GM18507 (cell line): ENCODE data around the gene SLC1A3.
"Not testable (repeated sequence)": the region's sequence is repeated elsewhere in the genome, so short reads cannot be mapped to it uniquely, and the experiment has no call there.

ENCODE experiments used
- DNase-seq: peaks from one replicate; pipeline ENCODE4 v3.0.0; 2011; ENCODE audit warnings: low read depth; ENCODE audit not compliant: insufficient read length; ENCODE audit errors: extremely low spot score
- FAIRE-seq: peaks from 2 replicates; lab custom pipeline; 2011; peaks lifted over from hg19 to GRCh38; lab: Jason Lieb, UNC

The SLC1A3 gene

GRCh38 chr5:36606428-36607113 is at the start of gene SLC1A3:
Gene SLC1A3, plus strand, starts transcription at chr5:36606606. Its CDS starts 1,818 bp downstream, at chr5:36608424.
- DNase-seq (no peak), FAIRE-seq (peak; percentile 88)

GRCh38 chr5:36558641-36559040 is 47.8 kb upstream of the SLC1A3 start:
- FAIRE-seq: no peak
- DNase-seq: no peak

GRCh38 chr5:36561601-36562000 is 44.8 kb upstream of the SLC1A3 start:
- FAIRE-seq (no peak), DNase-seq (no peak)

DNA sequence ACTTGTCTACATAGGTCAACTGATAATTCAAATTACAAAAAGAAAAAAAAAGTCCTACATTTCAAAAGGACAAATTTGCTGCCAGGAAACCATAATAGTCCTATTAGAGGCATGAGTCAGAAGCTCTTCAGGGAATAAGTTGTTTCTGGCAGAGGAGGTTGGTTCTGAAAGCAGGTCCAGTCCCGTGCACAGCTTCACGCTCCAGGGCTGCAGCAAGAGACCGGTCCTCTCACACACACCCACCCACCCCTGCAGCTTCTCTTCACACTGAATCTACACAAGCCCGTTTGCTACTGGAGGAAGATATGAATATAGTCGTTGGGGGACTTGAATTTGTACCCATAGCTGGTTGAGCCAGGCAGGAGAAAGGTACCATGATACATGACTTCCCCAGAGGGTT is 36.9 kb upstream of the SLC1A3 start:
- DNase-seq (no peak), FAIRE-seq (no peak)

GRCh38 chr5:36570301-36571095 is 35.9 kb upstream of the SLC1A3 start:
- DNase-seq: no peak

GRCh38 chr5:36571401-36572042 is 34.9 kb upstream of the SLC1A3 start:
- no peak for FAIRE-seq
- no peak for DNase-seq

More at GRCh38 chr5:36570301-36571095, 35.9 kb upstream of the SLC1A3 start:
- FAIRE-seq: no peak

- DNase-seq (no peak), FAIRE-seq (no peak)
These were observed 33.0 kb upstream of the SLC1A3 start for GRCh38 chr5:36573438-36573837.

DNA sequence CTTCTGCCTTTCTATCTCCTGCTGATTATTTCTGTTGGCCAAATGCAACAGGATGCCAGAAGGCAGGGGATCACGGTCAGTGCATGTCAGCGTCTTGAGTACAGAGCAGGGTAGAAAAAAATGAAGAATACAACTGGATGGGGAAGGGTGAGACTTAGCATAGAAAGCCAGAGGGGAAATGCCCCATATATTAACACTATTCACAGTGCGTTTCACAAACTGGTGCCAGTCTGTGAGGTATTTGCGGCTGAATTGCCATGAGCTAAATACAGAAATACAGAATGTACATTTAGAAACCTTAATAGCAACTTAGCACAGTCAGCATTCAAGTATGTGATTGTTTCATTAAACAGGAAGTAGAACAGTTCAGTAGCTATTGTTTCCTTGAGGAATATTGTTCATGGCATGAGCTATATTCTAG is 31.0 kb upstream of the SLC1A3 start:
- DNase-seq (no peak), FAIRE-seq (no peak)

DNA sequence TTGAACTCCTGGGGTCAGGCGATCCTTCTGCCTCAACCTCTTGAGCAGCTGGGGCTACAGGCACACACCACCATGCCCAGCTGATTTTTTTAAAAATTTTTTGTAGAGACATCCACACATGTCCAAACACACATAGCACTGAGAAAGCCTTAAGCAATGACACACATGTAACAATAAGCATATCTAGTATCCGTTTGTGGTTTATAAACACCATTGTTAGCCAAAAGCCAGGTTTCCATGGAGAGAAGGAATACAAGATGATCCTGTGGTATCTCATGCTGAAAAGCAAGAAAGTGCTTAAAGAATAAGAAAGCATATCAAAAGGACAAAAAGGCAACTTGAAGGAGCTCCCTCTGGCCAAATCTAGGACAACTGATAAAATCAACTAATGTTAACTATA is 29.7 kb upstream of the SLC1A3 start:
- FAIRE-seq: no peak
- no peak for DNase-seq

GRCh38 chr5:36579858-36580257 is 26.5 kb upstream of the SLC1A3 start:
- not testable (repeated sequence) for DNase-seq, FAIRE-seq

DNA sequence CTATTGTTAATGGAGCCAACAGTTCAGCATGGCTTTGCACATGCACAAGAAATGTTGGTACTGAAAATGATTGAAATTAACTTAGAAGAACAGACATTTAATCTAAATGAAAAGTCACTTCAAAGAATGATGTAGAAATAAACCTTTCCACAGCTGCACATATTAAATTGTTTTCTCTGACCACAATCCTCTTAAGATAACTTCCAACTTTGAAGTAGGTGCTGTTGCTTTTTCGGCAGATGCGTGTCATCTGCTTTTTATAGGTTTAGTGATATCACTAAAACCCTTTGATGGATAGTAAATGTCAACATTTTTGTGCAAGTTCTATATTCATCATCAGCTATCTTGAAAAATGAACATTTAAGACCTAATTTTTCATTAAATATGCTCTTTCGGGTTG is 25.3 kb upstream of the SLC1A3 start:
- FAIRE-seq (no peak), DNase-seq (no peak)

DNA sequence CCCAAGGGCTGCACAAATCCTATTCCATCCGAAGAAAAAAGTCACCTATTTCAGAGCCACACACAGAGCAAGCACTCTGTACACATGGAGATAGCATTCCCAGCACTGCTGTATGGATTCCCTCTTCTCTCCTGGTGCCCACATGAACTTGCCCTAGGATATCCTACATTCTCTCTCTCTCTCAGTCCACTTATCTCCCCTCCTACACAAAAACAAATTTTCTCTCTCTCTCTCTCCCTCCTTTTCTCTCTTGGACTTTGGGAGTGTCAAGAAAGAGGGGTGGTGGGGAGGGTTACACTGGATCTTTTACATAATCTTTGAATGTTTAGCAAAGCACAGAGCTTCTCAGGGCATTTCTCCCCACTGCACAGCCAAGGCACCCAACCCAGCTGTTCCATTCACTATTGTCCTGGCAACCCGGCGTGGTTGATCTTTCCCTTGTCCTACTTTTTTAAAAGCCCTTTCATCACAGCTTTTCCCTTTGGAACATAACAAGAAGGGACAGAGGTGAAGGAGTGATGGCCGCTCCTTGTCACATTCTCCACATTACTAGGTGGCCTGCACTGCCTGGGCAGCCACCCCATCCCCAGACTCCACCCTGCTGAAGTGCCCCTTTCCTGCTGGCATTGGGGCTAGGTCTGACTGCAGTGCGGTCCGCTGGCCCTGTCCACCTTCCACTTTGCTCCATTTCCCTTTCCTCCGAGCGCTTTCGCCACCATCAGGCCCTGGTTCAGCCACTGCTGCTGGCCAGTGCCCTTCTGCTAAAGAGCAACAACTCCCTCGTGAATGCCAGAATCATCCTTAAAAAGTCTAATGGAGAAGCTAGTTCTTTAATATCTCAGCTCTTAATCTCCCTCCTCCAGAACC is 22.2 kb upstream of the SLC1A3 start:
- FAIRE-seq (no peak), DNase-seq (no peak)

GRCh38 chr5:36585701-36586100 is 20.7 kb upstream of the SLC1A3 start:
- DNase-seq: no peak
- FAIRE-seq: no peak

- no peak for FAIRE-seq
- no peak for DNase-seq
These were observed 19.1 kb upstream of the SLC1A3 start for GRCh38 chr5:36587354-36587753.

GRCh38 chr5:36589735-36590134 is 16.7 kb upstream of the SLC1A3 start:
- DNase-seq, FAIRE-seq: not testable (repeated sequence)

- no peak for DNase-seq
- no peak for FAIRE-seq
These were observed 15.7 kb upstream of the SLC1A3 start for GRCh38 chr5:36590513-36591286.

DNA sequence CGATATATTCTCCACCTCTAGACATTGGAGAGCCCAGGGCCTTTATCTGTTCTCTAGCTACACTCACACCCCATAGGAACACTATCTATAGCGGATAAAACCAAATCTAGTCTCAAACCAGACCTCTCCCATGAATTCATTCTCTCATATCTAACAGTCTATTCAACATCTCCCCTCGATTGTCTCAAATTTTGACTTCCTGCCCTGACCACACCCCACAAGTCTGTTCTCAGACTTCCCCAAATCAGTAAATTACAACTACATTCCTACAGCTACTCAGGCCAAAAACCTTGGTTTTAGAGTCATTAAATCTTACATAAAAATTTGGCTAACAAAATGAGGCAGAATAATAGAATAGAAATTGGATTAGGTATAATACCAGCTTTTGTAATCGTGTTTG is 12.5 kb upstream of the SLC1A3 start:
- no peak for DNase-seq
- FAIRE-seq: no peak

GRCh38 chr5:36596247-36596646 is 10.2 kb upstream of the SLC1A3 start:
- no peak for DNase-seq
- FAIRE-seq: no peak

DNA sequence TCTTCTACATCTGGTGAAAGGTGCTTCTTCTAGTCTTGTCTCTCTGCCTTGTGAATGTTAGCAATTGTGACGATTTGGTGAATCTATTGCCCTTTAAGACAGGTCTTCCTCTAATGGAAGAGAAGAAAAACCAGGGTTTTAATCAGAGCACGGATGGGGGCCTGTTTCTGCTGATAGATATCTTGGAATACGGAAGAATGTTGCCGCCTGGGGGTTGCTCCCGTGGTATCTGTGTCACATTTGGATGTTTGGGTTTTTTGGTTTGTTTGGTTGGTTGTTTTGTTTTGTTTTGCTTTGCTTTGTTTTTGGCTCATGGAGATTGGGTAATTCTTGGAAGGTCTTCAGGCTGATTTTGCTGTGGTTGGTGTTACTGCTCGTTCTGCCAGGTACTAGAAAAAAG is 9.7 kb upstream of the SLC1A3 start:
- DNase-seq (no peak), FAIRE-seq (no peak)
